Immature natural killer cell (primary cell): Measurements from ENCODE around the gene FOXD1. TPM values are rescaled to one million over a fixed set of nuclear protein-coding genes. Genes with fewer than 3 reads are reported as not detected.
"Not testable (repeated sequence)": the region's sequence is repeated elsewhere in the genome, so short reads cannot be mapped to it uniquely, and the experiment has no call there.

Experiments
- DNase-seq, 3 donors: peaks; one replicate each; pipeline ENCODE4 v3.0.0; 2022; ENCODE audit warnings: mixed read lengths in 1 of 3
- H3K27ac Mint-ChIP-seq, 6 donors: one replicate each; pipeline ENCODE4 v1.8.0; 2020; ENCODE audit warnings: mixed read lengths in 6 of 6, mild to moderate bottlenecking in 5 of 6, inconsistent platforms in 4 of 6, moderate library complexity in 3 of 6
- H3K27me3 Mint-ChIP-seq, 3 donors: one replicate each; pipeline ENCODE4 v1.8.0; 2020 to 2021; ENCODE audit warnings: low read depth in 3 of 3, mild to moderate bottlenecking in 3 of 3, mixed read lengths in 3 of 3, moderate library complexity in 3 of 3, inconsistent platforms in 1 of 3
- H3K36me3 Mint-ChIP-seq, 3 donors: one replicate each; pipeline ENCODE4 v1.8.0; 2020; ENCODE audit warnings: mixed read lengths in 3 of 3, inconsistent platforms in 2 of 3, mild to moderate bottlenecking in 2 of 3
- H3K4me1 Mint-ChIP-seq, 2 donors: one replicate each; pipeline ENCODE4 v1.8.0; 2020; ENCODE audit warnings: inconsistent platforms in 2 of 2, mild to moderate bottlenecking in 2 of 2, mixed read lengths in 2 of 2, moderate library complexity in 1 of 2
- H3K4me3 Mint-ChIP-seq, 5 donors: one replicate each; pipeline ENCODE4 v1.8.0; 2020; ENCODE audit warnings: mild to moderate bottlenecking in 5 of 5, mixed read lengths in 5 of 5, inconsistent platforms in 3 of 5, moderate library complexity in 3 of 5
- H3K9me3 Mint-ChIP-seq, 6 donors: one replicate each; pipeline ENCODE4 v1.8.0; 2020; ENCODE audit warnings: mild to moderate bottlenecking in 6 of 6, mixed read lengths in 6 of 6, inconsistent platforms in 4 of 6, moderate library complexity in 3 of 6
- polyA plus RNA-seq, 3 donors: library from polyadenylated mRNA; unstranded; fragments of 300-500 nt; fragmentation: Illumina TruSeq; gene quantifications; one replicate each; pipeline ENCODE4 v1.2.3, GENCODE V29; 2021

The FOXD1 gene
- polyA plus RNA-seq, 3 donors from 2014 or later: not detected

- H3K4me1 Mint-ChIP-seq: no peaks in the 10 kb centered on the region
- DNase-seq: no peak
- H3K27me3 Mint-ChIP-seq: peaks cover 8 to 33% (median 17%) of the 10 kb centered on the region in 3 donors
- H3K27ac Mint-ChIP-seq: no peak overlapping the region
- H3K4me3 Mint-ChIP-seq: no peak overlapping the region
- peaks cover 0 to 3% (median 0%) of the 10 kb centered on the region in 3 donors for H3K36me3 Mint-ChIP-seq
- H3K9me3 Mint-ChIP-seq: peaks cover 0 to 3% (median 0%) of the 10 kb centered on the region in 6 donors
These were observed 36.5 kb downstream of the FOXD1 start for GRCh38 chr5:73411936-73412596.

- H3K9me3 Mint-ChIP-seq, H3K4me1 Mint-ChIP-seq, DNase-seq, H3K36me3 Mint-ChIP-seq, H3K4me3 Mint-ChIP-seq, H3K27ac Mint-ChIP-seq: not testable (repeated sequence)
- H3K27me3 Mint-ChIP-seq: peaks cover 0 to 27% (median 14%) of the 10 kb centered on the region in 3 donors
These were observed 38.6 kb downstream of the FOXD1 start for GRCh38 chr5:73409927-73410326.

DNA sequence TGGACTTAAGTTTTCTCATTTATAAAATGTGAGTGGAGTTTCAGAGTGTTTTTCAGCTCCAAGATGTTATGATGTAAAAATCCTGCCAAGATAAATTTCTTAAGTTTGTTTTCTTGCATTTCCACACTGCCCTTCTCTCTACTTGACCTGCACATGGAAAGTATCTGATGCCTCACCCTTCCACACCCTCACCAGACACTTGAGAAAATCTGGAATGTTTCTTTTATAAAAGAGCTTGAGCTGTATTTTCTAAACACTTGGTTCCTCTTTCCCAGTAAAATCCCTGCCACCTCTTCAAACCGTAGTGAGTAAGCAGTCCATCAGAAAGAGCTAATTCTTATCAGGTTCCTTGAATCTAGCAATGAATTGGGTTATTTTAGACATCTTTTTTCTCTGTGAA is 42.9 kb downstream of the FOXD1 start:
- H3K36me3 Mint-ChIP-seq: peaks cover 0 to 3% (median 0%) of the 10 kb centered on the region in 3 donors
- H3K27ac Mint-ChIP-seq: no peak overlapping the region
- no peaks in the 10 kb centered on the region for H3K4me1 Mint-ChIP-seq
- peaks cover 0 to 14% (median 11%) of the 10 kb centered on the region in 3 donors for H3K27me3 Mint-ChIP-seq
- no peak for DNase-seq
- H3K4me3 Mint-ChIP-seq: no peak overlapping the region
- no peaks in the 10 kb centered on the region for H3K9me3 Mint-ChIP-seq

GRCh38 chr5:73399775-73400174 is 48.8 kb downstream of the FOXD1 start:
- no peaks in the 10 kb centered on the region for H3K36me3 Mint-ChIP-seq
- H3K9me3 Mint-ChIP-seq: no peaks in the 10 kb centered on the region
- no peak overlapping the region for H3K4me3 Mint-ChIP-seq
- H3K27me3 Mint-ChIP-seq: peaks cover 2 to 6% (median 4%) of the 10 kb centered on the region in 3 donors
- DNase-seq: no peak
- no peak overlapping the region for H3K27ac Mint-ChIP-seq
- no peaks in the 10 kb centered on the region for H3K4me1 Mint-ChIP-seq

Other genes with a start within 250 kb of the FOXD1 start
- gene BTF3, start 49.7 kb upstream of the FOXD1 start, polyA plus RNA-seq: 100 to 1,000 TPM; 483 to 591 (median 494) TPM
- gene ANKRA2, start 116.9 kb upstream of the FOXD1 start, polyA plus RNA-seq: 10 to 100 TPM; 15.6 to 23.0 (median 16.5) TPM
- gene UTP15, start 117.0 kb upstream of the FOXD1 start, polyA plus RNA-seq: 1 to 10 TPM; 1.5 to 7.8 (median 4.1) TPM
- under 1 TPM in 2 of 3 donors, not detected in 1; 0.66 to 0.85 TPM for gene ARHGEF28, start 177.4 kb upstream of the FOXD1 start, polyA plus RNA-seq